Right cardiac atrium (tissue), 5 donors: ENCODE measurements around the gene SYS1. TPM values are rescaled to one million over a fixed set of nuclear protein-coding genes. Genes with fewer than 3 reads are reported as not detected.
A peak's percentile ranks its signal among the peaks of the same experiment; 100 is the strongest.

ENCODE experiments used
- ATAC-seq, 2 donors: fragments of 200-7000 bp; cut with Tn5 transposase; one replicate each; pipeline versions ENCODE4 v1.8.0 to v1.9.1; 2020; ENCODE audit warnings: moderate library complexity in 2 of 2, mild to moderate bottlenecking in 1 of 2
- DNase-seq, 3 donors: peaks; one replicate each; pipeline ENCODE4 v3.0.0-alpha.2; 2020
- H3K27ac ChIP-seq: one replicate; pipeline ENCODE4 v1.5.1; 2013; ENCODE audit warnings: mild to moderate bottlenecking, low read length, control low read depth, moderate library complexity
- H3K27me3 ChIP-seq: one replicate; pipeline ENCODE4 v1.6.1; 2013; ENCODE audit not compliant: control insufficient read depth, insufficient read depth
- H3K4me1 ChIP-seq: one replicate; pipeline ENCODE4 v1.6.1; 2013; ENCODE audit warnings: low read length; ENCODE audit not compliant: control insufficient read depth, insufficient read depth
- H3K4me3 ChIP-seq: one replicate; pipeline ENCODE4 v1.5.1; 2013; ENCODE audit warnings: low read length, control low read depth
- H3K9me3 ChIP-seq: one replicate; pipeline ENCODE4 v1.6.1; 2013; ENCODE audit warnings: low read length; ENCODE audit not compliant: control insufficient read depth
- WGBS: extraction: QIAGEN DNeasy Blood & Tissue Kit; methylation state at CpG from one replicate; pipeline ENCODE4 v1.1.7; 2013; 5-methylcytosine and 5-hydroxymethylcytosine counted together
- intact Hi-C, 4 donors: fragments of 100-400 bp; cut with DNase I; formaldehyde crosslinking; loops; one replicate each; pipeline versions ENCODE4 v1.11.0 to v1.14.0; 2022 to 2023
- long read RNA-seq, 4 donors: library from polyadenylated mRNA; unstranded; transcript quantifications; one replicate each; pipeline ENCODE4 v2.0.0, GENCODE V29; 2020 to 2021
- polyA plus RNA-seq: library from polyadenylated mRNA; stranded (reverse); fragments of 200-250 nt; gene quantifications from one replicate; pipeline ENCODE4 v1.2.3, GENCODE V29; 2013
- total RNA-seq, 4 donors: library from RNA; stranded (reverse); fragmentation: NEBNext Ultra II Directional; extraction: Animal tissue kit (Norgen Biotek cat#: 25700); gene quantifications; one replicate each; pipeline ENCODE4 v1.2.1, GENCODE V29; 2021
- donor health status: healthy with polysubstance abuse.
- donor health status: DM: no; HTN: yes; CAD: no.
- donor health status: DM: no; HTN: no; CAD: no.
- donor health status: DM: no; HTN: yes; CAD: no; lungs with severe emphysema.
- donor health status: DM: yes; HTN: yes; CAD: no.

The SYS1 gene
- 10 to 100 TPM; 21.5 to 28.7 (median 25.8) TPM for total RNA-seq
- polyA plus RNA-seq: 17.1 TPM
- long read RNA-seq, donor 1, transcript SYS1-201 (4 exons, 2,862 nt): major isoform, 80 of 86 reads
- long read RNA-seq, donor 1, partial matches to known transcripts: 0 of 86 reads
- long read RNA-seq, donor 1, other reads (novel, unspliced or antisense): 3 of 86 reads
- long read RNA-seq, donor 2, transcript SYS1-201 (4 exons, 2,862 nt): major isoform, 36 of 43 reads
- long read RNA-seq, donor 2, partial matches to known transcripts: 2 of 43 reads
- long read RNA-seq, donor 2, other reads (novel, unspliced or antisense): 1 of 43 reads
- long read RNA-seq, donor 3, transcript SYS1-201 (4 exons, 2,862 nt): major isoform, 181 of 203 reads
- long read RNA-seq, donor 3, transcript SYS1-205 (3 exons, 433 nt): minor isoform, 9 of 203 reads
- long read RNA-seq, donor 3, partial matches to known transcripts: 4 of 203 reads
- long read RNA-seq, donor 3, other reads (novel, unspliced or antisense): 6 of 203 reads
- long read RNA-seq, donor 4, transcript SYS1-201 (4 exons, 2,862 nt): major isoform, 34 of 37 reads
- long read RNA-seq, donor 4, partial matches to known transcripts: 0 of 37 reads
- long read RNA-seq, donor 4, other reads (novel, unspliced or antisense): 0 of 37 reads

DNA sequence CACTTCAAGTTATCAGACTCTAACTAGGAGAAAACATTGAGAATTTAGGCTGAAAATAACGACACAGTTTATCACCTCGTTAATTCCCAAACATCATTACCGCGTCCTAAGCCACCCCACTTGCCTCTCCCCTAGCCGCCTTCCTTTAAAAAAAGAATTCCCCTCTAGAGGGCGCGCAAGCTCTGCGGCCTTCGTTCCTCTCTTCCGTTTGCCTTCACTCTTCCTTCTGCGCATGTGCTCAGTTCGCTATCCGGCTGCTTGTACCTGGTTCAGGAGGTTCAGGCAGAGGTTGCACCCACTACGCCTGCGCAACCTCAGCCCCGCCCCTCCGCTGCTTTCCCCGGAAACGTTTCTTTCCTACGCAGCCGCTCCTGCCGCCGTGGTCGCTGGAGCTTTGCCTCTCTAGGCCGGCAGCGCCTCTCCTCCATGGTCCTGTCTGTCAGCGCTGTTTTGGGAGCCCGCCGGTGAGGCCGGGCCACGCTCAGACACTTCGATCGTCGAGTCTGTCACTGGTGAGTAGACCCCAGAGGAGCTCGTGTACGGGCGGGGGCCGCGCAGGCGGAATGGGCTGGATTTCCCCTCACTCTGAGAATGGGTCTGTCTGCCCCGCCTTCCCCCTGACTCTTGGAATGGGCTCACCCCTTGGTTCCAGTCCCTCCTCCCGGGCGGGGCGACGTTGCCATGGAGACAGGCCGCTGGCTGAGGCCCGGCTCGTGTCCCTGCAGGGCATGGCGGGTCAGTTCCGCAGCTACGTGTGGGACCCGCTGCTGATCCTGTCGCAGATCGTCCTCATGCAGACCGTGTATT lies at the start of gene SYS1:
SYS1 (plus strand) TSS at position 353 of the 807 bp plus-strand sequence; CDS start at position 729, 376 bp downstream.
- Histone ChIP-seq H3K4me1 (peaks cover 6% of the 10 kb centered on the region), H3K27ac (peak within 1 kb of the TSS; percentile 98), H3K4me3 (peak within 1 kb of the TSS; percentile 72), H3K27me3 (no peaks in the 10 kb centered on the region), H3K9me3 (no peaks in the 10 kb centered on the region)
- under 1% methylated on average over 55 of the region's 55 CpGs for WGBS
- ATAC-seq: peak; percentile 95 to 96
- intact Hi-C loops: loop anchor here in 1 of 4 donors (2.0 kb wide), 1 partner anchor 70 kb away; no protein-coding TSS in a partner anchor
- DNase-seq: peak; percentile 99 to 100 (median 99)

DNA sequence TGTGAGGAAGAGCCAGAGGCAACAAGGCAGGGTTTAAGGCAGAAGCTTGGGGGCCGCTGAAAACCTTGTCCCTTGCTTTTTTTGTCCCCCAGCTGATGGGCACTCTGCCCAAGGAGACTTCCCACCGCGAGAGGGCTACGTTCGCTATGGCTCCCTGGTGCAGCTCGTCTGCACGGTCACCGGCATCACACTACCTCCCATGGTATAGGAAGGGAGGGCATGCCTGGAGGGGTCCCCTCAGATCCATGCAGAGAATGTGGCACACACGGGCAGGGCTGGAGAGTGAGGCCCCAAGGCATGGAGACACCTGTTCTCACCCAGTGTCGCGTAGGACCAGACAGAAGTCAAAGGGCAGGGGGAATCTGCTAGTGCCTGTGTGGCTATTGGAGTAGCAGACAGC lies 49.0 kb upstream of the SYS1 start:
- ATAC-seq: no peak
- Histone ChIP-seq H3K27ac (no peak overlapping the region), H3K27me3 (no peaks in the 10 kb centered on the region), H3K9me3 (no peaks in the 10 kb centered on the region), H3K4me1 (no peaks in the 10 kb centered on the region), H3K4me3 (no peak overlapping the region)
- no peak for DNase-seq
- 73% methylated on average over 11 of the region's 11 CpGs for WGBS
- intact Hi-C loops: loop anchor here in 1 of 4 donors (10.0 kb wide), 1 partner anchor 461 kb away; no protein-coding TSS in a partner anchor

DNA sequence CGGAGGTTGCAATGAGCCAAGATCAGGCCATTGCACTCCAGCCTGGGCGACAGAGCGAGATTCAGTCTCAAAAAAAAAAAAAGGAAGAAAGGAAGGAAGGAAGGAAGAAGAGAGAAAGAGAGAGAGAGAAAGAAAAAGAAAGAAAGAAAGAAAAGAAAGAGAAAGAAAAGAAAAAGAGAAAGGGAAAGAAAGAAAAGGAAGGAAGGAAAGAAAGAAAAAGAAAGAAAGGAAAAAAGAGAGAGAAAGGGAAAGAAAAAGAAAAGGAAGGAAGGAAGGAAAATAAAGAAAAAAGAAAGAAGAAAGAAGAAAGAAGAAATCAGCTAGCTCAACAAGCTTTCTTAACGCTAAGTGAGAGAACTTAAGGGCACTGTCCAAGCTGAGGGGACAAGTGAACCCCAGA lies 47.3 kb upstream of the SYS1 start:
- Histone ChIP-seq H3K9me3 (no peaks in the 10 kb centered on the region), H3K4me3 (no peak overlapping the region), H3K4me1 (no peaks in the 10 kb centered on the region), H3K27me3 (no peaks in the 10 kb centered on the region), H3K27ac (no peak overlapping the region)
- ATAC-seq (no peak), DNase-seq (no peak)
- intact Hi-C loops: loop anchor here (5.0 to 10.0 kb wide), 5 partner anchors 122 to 459 kb away; no protein-coding TSS in a partner anchor
- 91% methylated on average over 4 of the region's 4 CpGs for WGBS

- Histone ChIP-seq H3K9me3 (no peaks in the 10 kb centered on the region), H3K4me3 (no peak overlapping the region), H3K27ac (no peak overlapping the region), H3K27me3 (no peaks in the 10 kb centered on the region), H3K4me1 (no peaks in the 10 kb centered on the region)
- 22% methylated on average over 71 of the region's 71 CpGs for WGBS
- intact Hi-C loops: loop anchor here (5.0 to 10.0 kb wide), 5 partner anchors 121 to 458 kb away; no protein-coding TSS in a partner anchor
- DNase-seq (no peak), ATAC-seq (peak in 1 of 2 donors; percentile 8)
These were observed 46.5 kb upstream of the SYS1 start for GRCh38 chr20:45316150-45317080.

GRCh38 chr20:45317826-45318225 lies 45.1 kb upstream of the SYS1 start:
- no peak overlapping the region for H3K27ac ChIP-seq
- H3K9me3 ChIP-seq: no peaks in the 10 kb centered on the region
- WGBS: 69% methylated on average over 3 of the region's 3 CpGs
- no peaks in the 10 kb centered on the region for H3K27me3 ChIP-seq
- no peak overlapping the region for H3K4me3 ChIP-seq
- H3K4me1 ChIP-seq: no peaks in the 10 kb centered on the region
- ATAC-seq (no peak), DNase-seq (no peak)
- intact Hi-C loops: loop anchor here (5.0 to 10.0 kb wide), 5 partner anchors 119 to 457 kb away; no protein-coding TSS in a partner anchor

- H3K27me3 ChIP-seq: no peaks in the 10 kb centered on the region
- intact Hi-C loops: loop anchor here (5.0 to 10.0 kb wide), 5 partner anchors 119 to 456 kb away; no protein-coding TSS in a partner anchor
These were observed 44.5 kb upstream of the SYS1 start for GRCh38 chr20:45318386-45318939.

GRCh38 chr20:45318948-45319347 lies 44.0 kb upstream of the SYS1 start:
- no peak overlapping the region for H3K4me3 ChIP-seq
- no peaks in the 10 kb centered on the region for H3K9me3 ChIP-seq
- no peaks in the 10 kb centered on the region for H3K27me3 ChIP-seq
- intact Hi-C loops: loop anchor here (5.0 to 10.0 kb wide), 5 partner anchors 118 to 456 kb away; no protein-coding TSS in a partner anchor
- no peak for ATAC-seq
- 78% methylated on average over 2 of the region's 2 CpGs for WGBS
- H3K27ac ChIP-seq: no peak overlapping the region
- no peaks in the 10 kb centered on the region for H3K4me1 ChIP-seq
- no peak for DNase-seq

More at GRCh38 chr20:45318386-45318939, 44.5 kb upstream of the SYS1 start:
- ATAC-seq: no peak
- Histone ChIP-seq H3K4me1 (no peaks in the 10 kb centered on the region), H3K4me3 (no peak overlapping the region), H3K27ac (no peak overlapping the region), H3K9me3 (no peaks in the 10 kb centered on the region)
- WGBS: 74% methylated on average over 7 of the region's 7 CpGs
- DNase-seq: no peak

- intact Hi-C loops: loop anchor here in 2 of 4 donors (5.0 kb wide), 2 partner anchors 46 to 116 kb away; no protein-coding TSS in a partner anchor
- Histone ChIP-seq H3K27ac (no peak overlapping the region), H3K27me3 (no peaks in the 10 kb centered on the region), H3K4me1 (no peaks in the 10 kb centered on the region), H3K4me3 (no peak overlapping the region), H3K9me3 (no peaks in the 10 kb centered on the region)
- no peak for DNase-seq
- WGBS: 75% methylated on average over 5 of the region's 5 CpGs
- ATAC-seq: no peak
These were observed 41.9 kb upstream of the SYS1 start for GRCh38 chr20:45320948-45321595.

- DNase-seq (peak in 2 of 3 donors; percentile 50 to 70), ATAC-seq (peak; percentile 61 to 66)
- no peaks in the 10 kb centered on the region for H3K27me3 ChIP-seq
- no peak overlapping the region for H3K27ac ChIP-seq
- 39% methylated on average over 7 of the region's 7 CpGs for WGBS
- intact Hi-C loops: loop anchor here in 2 of 4 donors (5.0 kb wide), 2 partner anchors 44 to 114 kb away; no protein-coding TSS in a partner anchor
- no peak overlapping the region for H3K4me3 ChIP-seq
- no peaks in the 10 kb centered on the region for H3K9me3 ChIP-seq
- H3K4me1 ChIP-seq: no peaks in the 10 kb centered on the region
These were observed 40.0 kb upstream of the SYS1 start for GRCh38 chr20:45322952-45323383.
